Ovary (tissue), 9 donors: ENCODE results near the gene RPLP2. TPM values are rescaled to one million over a fixed set of nuclear protein-coding genes. Genes with fewer than 3 reads are reported as not detected.

Source experiments
- DNase-seq, 5 donors: peaks; one replicate each; pipeline ENCODE4 v3.0.0-alpha.2; 2019 to 2020
- H3K27ac ChIP-seq, 2 donors: fragments of 200-600 bp; one replicate each; pipeline versions ENCODE4 v1.5.1 to v1.8.0; 2019 to 2022
- H3K27me3 ChIP-seq: fragments of 200-600 bp; one replicate; pipeline ENCODE4 v1.8.0; 2022
- H3K36me3 ChIP-seq: fragments of 200-600 bp; sonication (generic); one replicate; pipeline ENCODE4 v1.5.1; 2019
- H3K4me1 ChIP-seq: one replicate; pipeline ENCODE4 v1.8.1; 2013; ENCODE audit warnings: mild to moderate bottlenecking, moderate library complexity; ENCODE audit not compliant: insufficient read depth
- H3K4me3 ChIP-seq: fragments of 200-600 bp; sonication (generic); one replicate; pipeline ENCODE4 v1.5.1; 2017
- H3K9me3 ChIP-seq, 2 donors: fragments of 200-600 bp in 1 of 2; sonication (generic) in 1 of 2; one replicate each; pipeline versions ENCODE4 v1.5.1 to v1.8.1; 2013 to 2019; ENCODE audit warnings: mild to moderate bottlenecking in 1 of 2, moderate library complexity in 1 of 2
- EP300 ChIP-seq: sonication (generic); formaldehyde crosslinking; IDR thresholded peaks from one replicate; pipeline ENCODE4 v1.6.1; 2017; ENCODE audit warnings: antibody characterized with exemption
- POLR2A ChIP-seq: fragments of 450-650 bp; IDR thresholded peaks from one replicate; pipeline ENCODE4 v1.6.1; 2017; ENCODE audit warnings: antibody characterized with exemption, mild to moderate bottlenecking, moderate library complexity
- WGBS, 3 donors: extraction: QIAGEN DNeasy Blood & Tissue Kit in 1 of 3; methylation state at CpG; one replicate each; pipeline versions ENCODE4 v1.1.5 to v1.1.7; 2013 to 2017; 5-methylcytosine and 5-hydroxymethylcytosine counted together
- intact Hi-C, 4 donors: fragments of 100-400 bp; cut with DNase I; formaldehyde crosslinking; loops; one replicate each; pipeline versions ENCODE4 v1.11.0 to v1.15.1; 2022 to 2023
- polyA plus RNA-seq, 2 donors: library from polyadenylated mRNA; stranded (reverse); fragments of 200-250 nt in 1 of 2; fragments of 350-450 nt in 1 of 2; fragmentation: Illumina TruSeq in 1 of 2; extraction: RNeasy Lipid Tissue Mini Kit (QIAGEN cat#74804) in 1 of 2; gene quantifications; one replicate each; pipeline ENCODE4 v1.2.3, GENCODE V29; 2013 to 2014
- total RNA-seq, 7 donors: library from RNA; depleted of rRNA in 2 of 7; stranded (reverse); fragments of >200 nt in 2 of 7; fragmentation: NEBNext Ultra II Directional in 3 of 7; extraction: Animal tissue kit (Norgen Biotek cat#: 25700) in 3 of 7; gene quantifications; one replicate each; pipeline versions ENCODE4 v1.1.0 to v1.2.4, GENCODE V29; 2016 to 2023
- TF ChIP-seq, protein P1 (sequence below), 3 donors: fragments of 450-650 bp in 2 of 3; fragments of 200-600 bp in 1 of 3; IDR thresholded peaks; one replicate each; pipeline versions ENCODE4 v1.5.1 to v1.8.0; 2016 to 2022; ENCODE audit warnings: antibody characterized with exemption in 3 of 3, mild to moderate bottlenecking in 1 of 3
- donor health status: DM: no; HTN: no; CAD: no; lungs with moderate emphysema.
- donor health status: DM: no; HTN: no; CAD: no.
- donor health status: Bipolar disorder and iron deficiency.
- donor health status: DM: yes; HTN: yes; CAD: no.
- donor health status: DM: no; HTN: no; CAD: no.
- donor health status: DM: yes; HTN: yes; CAD: no.

The RPLP2 gene
- total and polyA plus RNA-seq, 9 donors, result 237 to 4,238 (median 2,804) TPM

DNA sequence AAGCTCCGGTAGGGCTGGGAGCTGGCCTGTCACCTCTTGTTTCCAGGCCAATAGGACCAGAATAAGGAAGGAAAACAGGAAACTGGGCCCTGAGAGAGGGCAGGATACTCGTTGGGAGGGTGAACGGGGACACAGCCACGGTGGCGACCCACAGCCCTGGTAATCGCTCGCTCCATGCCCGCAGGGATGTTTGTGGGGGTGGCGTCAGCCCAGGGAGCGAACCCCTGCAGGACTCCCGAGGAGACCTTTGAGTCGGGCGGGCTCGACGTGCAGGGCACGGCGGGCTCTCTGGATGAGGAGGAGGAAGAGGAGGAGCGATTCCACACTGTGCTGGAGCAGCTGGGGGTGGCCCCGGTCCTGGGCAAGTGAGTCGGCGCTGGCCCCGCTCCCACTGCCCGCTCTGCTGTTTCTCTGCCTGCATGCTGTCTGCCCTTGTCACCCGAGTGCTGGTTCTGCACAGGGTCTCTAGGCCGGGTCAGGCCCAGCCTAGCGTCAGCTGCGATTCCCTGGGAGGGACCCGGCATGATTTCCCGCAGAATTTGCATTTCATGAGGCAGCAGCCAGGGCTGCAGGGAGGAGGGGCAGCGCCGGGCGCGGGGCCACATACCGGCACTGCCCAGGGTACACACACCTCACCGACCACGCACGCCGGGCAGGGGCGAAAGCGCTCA lies 19.5 kb downstream of the RPLP2 start:
- Histone ChIP-seq H3K4me1 (peaks cover 20% of the 10 kb centered on the region), H3K36me3 (no peaks in the 10 kb centered on the region), H3K9me3 (no peaks in the 10 kb centered on the region), H3K27me3 (no peaks in the 10 kb centered on the region), H3K27ac (peak overlapping the region in 1 of 2 donors; percentile 1), H3K4me3 (no peak overlapping the region)
- intact Hi-C loops, result no loop called here
- peak in 1 of 5 donors; percentile 62 for DNase-seq
- TF ChIP-seq, protein P1, sequence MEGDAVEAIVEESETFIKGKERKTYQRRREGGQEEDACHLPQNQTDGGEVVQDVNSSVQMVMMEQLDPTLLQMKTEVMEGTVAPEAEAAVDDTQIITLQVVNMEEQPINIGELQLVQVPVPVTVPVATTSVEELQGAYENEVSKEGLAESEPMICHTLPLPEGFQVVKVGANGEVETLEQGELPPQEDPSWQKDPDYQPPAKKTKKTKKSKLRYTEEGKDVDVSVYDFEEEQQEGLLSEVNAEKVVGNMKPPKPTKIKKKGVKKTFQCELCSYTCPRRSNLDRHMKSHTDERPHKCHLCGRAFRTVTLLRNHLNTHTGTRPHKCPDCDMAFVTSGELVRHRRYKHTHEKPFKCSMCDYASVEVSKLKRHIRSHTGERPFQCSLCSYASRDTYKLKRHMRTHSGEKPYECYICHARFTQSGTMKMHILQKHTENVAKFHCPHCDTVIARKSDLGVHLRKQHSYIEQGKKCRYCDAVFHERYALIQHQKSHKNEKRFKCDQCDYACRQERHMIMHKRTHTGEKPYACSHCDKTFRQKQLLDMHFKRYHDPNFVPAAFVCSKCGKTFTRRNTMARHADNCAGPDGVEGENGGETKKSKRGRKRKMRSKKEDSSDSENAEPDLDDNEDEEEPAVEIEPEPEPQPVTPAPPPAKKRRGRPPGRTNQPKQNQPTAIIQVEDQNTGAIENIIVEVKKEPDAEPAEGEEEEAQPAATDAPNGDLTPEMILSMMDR (IDR thresholded peaks at IDR 0.05), result no peak
- 11 to 24% (median 22%) methylated on average over 38 to 40 of the region's 40 CpGs for WGBS, 3 donors

DNA sequence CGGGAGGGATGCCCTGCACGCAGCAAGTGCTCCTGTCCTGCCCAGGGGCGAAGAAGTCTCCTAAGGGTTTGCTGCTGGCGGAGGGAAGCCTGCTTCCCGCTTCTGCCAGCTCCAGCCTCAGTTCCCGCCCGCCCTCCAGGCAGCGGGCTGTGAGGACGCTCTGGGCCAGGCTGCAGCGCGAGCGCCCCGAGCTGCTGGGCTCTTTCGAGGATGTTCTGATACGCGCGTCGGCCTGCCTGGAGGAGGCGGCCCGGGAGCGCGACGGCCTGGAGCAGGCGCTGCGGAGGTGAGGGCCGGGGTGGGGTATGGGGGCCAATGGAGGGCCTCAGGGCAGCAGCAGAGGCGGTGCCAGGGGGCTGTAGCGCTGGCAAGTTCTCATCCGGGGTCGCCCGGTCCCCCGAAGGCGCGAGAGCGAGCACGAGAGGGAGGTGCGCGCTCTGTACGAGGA lies 20.1 kb downstream of the RPLP2 start:
- Histone ChIP-seq H3K4me1 (peaks cover 23% of the 10 kb centered on the region), H3K36me3 (no peaks in the 10 kb centered on the region), H3K9me3 (no peaks in the 10 kb centered on the region), H3K4me3 (peak overlapping the region; percentile 17), H3K27me3 (no peaks in the 10 kb centered on the region), H3K27ac (no peak overlapping the region)
- 2 to 4% (median 4%) methylated on average over 35 to 39 of the region's 39 CpGs for WGBS, 3 donors
- intact Hi-C loops, result no loop called here
- TF ChIP-seq, protein P1 (IDR thresholded peaks at IDR 0.05), result no peak
- DNase-seq, result no peak

DNA sequence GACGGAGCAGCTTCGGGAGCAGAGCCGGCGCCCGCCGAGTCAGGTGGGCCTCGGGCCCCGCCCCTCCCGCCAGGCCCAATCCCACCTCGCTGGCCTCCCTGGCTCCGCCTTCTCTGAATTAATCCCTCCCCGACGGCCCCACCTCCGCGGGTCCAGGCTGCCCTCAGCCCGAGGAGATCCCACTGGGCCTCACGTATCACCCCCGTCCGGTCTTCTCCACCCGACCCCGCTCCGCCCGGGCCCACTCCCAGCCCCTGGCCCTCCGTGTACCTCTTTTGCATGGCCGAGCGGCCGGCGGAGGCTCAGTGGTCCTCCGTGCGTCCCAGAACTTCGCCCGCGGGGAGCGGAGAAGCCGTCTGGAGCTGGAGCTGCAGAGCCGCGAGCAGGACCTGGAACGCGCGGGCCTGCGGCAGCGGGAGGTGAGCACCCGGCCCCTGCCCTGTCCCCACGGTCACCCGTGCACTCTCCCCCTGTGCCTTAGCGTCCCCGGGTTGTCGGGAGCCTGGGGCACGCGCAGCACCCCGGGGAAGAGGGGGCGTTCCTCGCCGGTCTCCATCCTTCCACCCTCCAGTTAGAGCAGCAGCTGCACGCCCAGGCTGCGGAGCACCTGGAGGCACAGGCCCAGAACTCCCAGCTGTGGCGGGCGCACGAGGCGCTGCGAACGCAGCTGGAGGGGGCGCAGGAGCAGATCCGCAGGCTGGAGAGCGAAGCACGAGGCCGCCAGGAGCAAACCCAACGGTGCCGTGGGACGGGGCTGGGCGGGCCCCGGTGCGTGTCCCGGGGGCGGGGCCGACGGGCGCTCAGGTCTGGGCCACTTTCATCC lies 20.7 kb downstream of the RPLP2 start:
- no peak overlapping the region for H3K27ac ChIP-seq
- no peak overlapping the region for H3K4me3 ChIP-seq
- no peak for TF ChIP-seq EP300
- TF ChIP-seq, protein P1 (IDR thresholded peaks at IDR 0.05), result no peak
- no peak for TF ChIP-seq POLR2A
- peaks cover 23% of the 10 kb centered on the region for H3K4me1 ChIP-seq
- DNase-seq, result peak; percentile 73 to 86 (median 77)
- 2 to 9% (median 4%) methylated on average over 50 to 78 of the region's 78 CpGs for WGBS, 3 donors
- no peaks in the 10 kb centered on the region for H3K36me3 ChIP-seq
- H3K9me3 ChIP-seq, result no peaks in the 10 kb centered on the region
- H3K27me3 ChIP-seq, result no peaks in the 10 kb centered on the region
- intact Hi-C loops, result no loop called here

DNA sequence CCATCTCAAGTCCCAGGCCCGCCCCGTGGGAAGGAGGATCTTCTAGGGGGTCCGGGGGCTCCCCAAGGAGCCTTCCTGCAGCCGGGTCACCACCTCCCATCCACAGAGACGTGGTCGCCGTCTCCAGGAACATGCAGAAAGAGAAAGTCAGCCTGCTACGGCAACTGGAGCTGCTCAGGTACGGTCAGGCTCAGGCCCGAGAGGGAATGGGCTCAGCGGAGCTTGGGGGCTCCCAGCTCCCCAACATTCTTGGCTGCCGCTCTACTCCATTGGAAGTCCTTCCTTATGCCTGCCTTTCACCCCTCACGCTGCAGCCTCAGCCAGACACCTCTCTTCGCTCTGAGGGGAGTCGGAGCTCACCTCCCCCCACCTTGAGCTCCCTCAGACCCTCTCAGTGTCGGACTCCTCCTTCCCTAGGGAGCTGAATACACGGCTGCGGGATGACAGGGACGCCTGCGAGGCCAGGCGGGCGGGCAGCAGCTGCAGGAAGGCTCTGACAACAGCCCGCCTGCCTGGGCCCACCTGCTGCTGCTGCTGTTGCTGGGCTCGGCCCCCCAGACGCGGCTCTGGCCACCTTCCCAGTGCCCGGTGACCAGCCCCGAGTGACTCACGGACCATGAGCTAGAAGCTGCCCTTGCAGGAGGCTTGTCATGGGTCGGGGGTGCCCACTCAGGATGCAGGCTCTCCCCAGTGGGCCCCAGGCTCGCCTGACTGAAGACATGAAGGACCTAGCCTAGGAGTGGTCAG lies 21.5 kb downstream of the RPLP2 start:
- Histone ChIP-seq H3K9me3 (no peaks in the 10 kb centered on the region), H3K36me3 (no peaks in the 10 kb centered on the region), H3K4me3 (no peak overlapping the region), H3K27me3 (no peaks in the 10 kb centered on the region), H3K4me1 (peaks cover 23% of the 10 kb centered on the region), H3K27ac (no peak overlapping the region)
- TF ChIP-seq, protein P1 (IDR thresholded peaks at IDR 0.05), result no peak
- TF ChIP-seq POLR2A (no peak), EP300 (no peak)
- intact Hi-C loops, result no loop called here
- DNase-seq, result peak in 1 of 5 donors; percentile 58
- 59 to 69% (median 63%) methylated on average over 28 to 31 of the region's 31 CpGs for WGBS, 3 donors
